Cardiac muscle cell (in vitro differentiated cells and primary cell): ENCODE data around the gene DVL1. TPM values are rescaled to one million over a fixed set of nuclear protein-coding genes. Genes with fewer than 3 reads are reported as not detected.

Experiments used
- DNase-seq, 2 donors: peaks; one replicate each; pipeline versions ENCODE4 v3.0.0 to v3.0.0-alpha.2; 2010 to 2017; ENCODE audit warnings: low read depth in 1 of 2, low spot score in 1 of 2
- H3K27ac ChIP-seq: fragments of 200-600 bp; sonication (generic); 2 replicates; pipeline ENCODE4 v1.5.1; 2016
- H3K27me3 ChIP-seq: fragments of 200-600 bp; sonication (generic); 2 replicates; pipeline ENCODE4 v1.6.0; 2016; ENCODE audit warnings: control low read depth
- H3K36me3 ChIP-seq: fragments of 200-600 bp; sonication (generic); 2 replicates; pipeline ENCODE4 v1.5.1; 2016; ENCODE audit warnings: control low read depth
- H3K4me1 ChIP-seq: fragments of 200-600 bp; sonication (generic); 2 replicates; pipeline ENCODE4 v1.8.1; 2017; ENCODE audit warnings: low read depth, mild to moderate bottlenecking, mixed run types
- H3K4me3 ChIP-seq: fragments of 200-600 bp; sonication (generic); 2 replicates; pipeline ENCODE4 v1.5.1; 2016; ENCODE audit warnings: mild to moderate bottlenecking
- H3K9me3 ChIP-seq: fragments of 200-600 bp; sonication (generic); 2 replicates; pipeline ENCODE4 v1.5.1; 2017; ENCODE audit warnings: low read depth, mild to moderate bottlenecking, control low read depth
- polyA plus RNA-seq: library from polyadenylated mRNA; unstranded; fragments of >200 nt; fragmentation: Nextera tagmentation; extraction: Ambion mirVana; gene quantifications from 2 replicates; pipeline ENCODE4 v1.2.1, GENCODE V29; 2016
- total RNA-seq: library from RNA; depleted of rRNA; stranded (reverse); fragments of >200 nt; gene quantifications from 2 replicates; pipeline ENCODE4 v1.2.3, GENCODE V29; 2016
- TF ChIP-seq, protein P1 (sequence below): IDR thresholded peaks from 2 replicates; pipeline ENCODE4 v1.5.1; 2012; ENCODE audit warnings: low read depth, mild to moderate bottlenecking, low read length

Gene DVL1
- total and polyA plus RNA-seq, 2 experiments from 2014 or later = 29.1 to 105 TPM

DNA sequence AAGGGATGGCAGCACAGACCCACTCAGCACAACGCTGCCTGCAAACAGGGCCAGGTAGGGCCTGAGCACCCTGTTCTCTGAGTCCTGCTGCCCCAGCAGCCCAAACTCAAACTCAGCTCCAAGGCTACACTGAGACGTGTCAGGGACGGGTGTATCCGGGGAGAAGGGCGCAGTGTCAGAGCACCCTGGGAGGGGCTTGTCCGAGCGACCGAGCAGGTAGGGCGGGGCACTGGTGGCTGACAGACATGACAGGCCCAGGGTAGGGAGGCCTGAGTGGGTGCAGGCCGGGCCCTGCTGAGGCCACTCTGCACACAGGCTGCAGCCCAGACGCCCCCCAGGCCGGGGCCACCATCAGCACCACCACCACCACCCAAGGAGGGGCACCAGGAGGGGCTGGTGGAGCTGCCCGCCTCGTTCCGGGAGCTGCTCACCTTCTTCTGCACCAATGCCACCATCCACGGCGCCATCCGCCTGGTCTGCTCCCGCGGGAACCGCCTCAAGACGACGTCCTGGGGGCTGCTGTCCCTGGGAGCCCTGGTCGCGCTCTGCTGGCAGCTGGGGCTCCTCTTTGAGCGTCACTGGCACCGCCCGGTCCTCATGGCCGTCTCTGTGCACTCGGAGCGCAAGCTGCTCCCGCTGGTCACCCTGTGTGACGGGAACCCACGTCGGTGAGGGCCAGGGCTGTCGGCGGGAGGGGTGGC lies 63.5 kb downstream of the DVL1 start:
- no peaks in the 10 kb centered on the region for H3K4me1 ChIP-seq
- H3K36me3 ChIP-seq = no peaks in the 10 kb centered on the region
- H3K27ac ChIP-seq = no peak overlapping the region
- no peak for DNase-seq
- no peaks in the 10 kb centered on the region for H3K27me3 ChIP-seq
- no peaks in the 10 kb centered on the region for H3K9me3 ChIP-seq
- TF ChIP-seq, protein P1, sequence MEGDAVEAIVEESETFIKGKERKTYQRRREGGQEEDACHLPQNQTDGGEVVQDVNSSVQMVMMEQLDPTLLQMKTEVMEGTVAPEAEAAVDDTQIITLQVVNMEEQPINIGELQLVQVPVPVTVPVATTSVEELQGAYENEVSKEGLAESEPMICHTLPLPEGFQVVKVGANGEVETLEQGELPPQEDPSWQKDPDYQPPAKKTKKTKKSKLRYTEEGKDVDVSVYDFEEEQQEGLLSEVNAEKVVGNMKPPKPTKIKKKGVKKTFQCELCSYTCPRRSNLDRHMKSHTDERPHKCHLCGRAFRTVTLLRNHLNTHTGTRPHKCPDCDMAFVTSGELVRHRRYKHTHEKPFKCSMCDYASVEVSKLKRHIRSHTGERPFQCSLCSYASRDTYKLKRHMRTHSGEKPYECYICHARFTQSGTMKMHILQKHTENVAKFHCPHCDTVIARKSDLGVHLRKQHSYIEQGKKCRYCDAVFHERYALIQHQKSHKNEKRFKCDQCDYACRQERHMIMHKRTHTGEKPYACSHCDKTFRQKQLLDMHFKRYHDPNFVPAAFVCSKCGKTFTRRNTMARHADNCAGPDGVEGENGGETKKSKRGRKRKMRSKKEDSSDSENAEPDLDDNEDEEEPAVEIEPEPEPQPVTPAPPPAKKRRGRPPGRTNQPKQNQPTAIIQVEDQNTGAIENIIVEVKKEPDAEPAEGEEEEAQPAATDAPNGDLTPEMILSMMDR = no peak
- no peak overlapping the region for H3K4me3 ChIP-seq

Other genes starting within 250 kb of the DVL1 start
- 21.8 and 36.2 TPM in 2 replicates for gene C1orf159, start 233.3 kb downstream of the DVL1 start, total RNA-seq
- gene C1orf159, start 233.3 kb downstream of the DVL1 start, polyA plus RNA-seq = 17.7 and 21.7 TPM in 2 replicates
- not detected in 2 replicates for gene TTLL10, start 175.5 kb downstream of the DVL1 start, total RNA-seq
- gene TTLL10, start 175.5 kb downstream of the DVL1 start, polyA plus RNA-seq = 0.31 TPM in 1 of 2 replicates, not detected in the other
- not detected in 2 replicates for gene TNFRSF18, start 142.8 kb downstream of the DVL1 start, total RNA-seq
- 0.39 and 0.74 TPM in 2 replicates for gene TNFRSF18, start 142.8 kb downstream of the DVL1 start, polyA plus RNA-seq
- 0.11 TPM in 1 of 2 replicates, not detected in the other for gene TNFRSF4, start 135.3 kb downstream of the DVL1 start, total RNA-seq
- 0.10 TPM in 1 of 2 replicates, not detected in the other for gene TNFRSF4, start 135.3 kb downstream of the DVL1 start, polyA plus RNA-seq
- 139 and 148 TPM in 2 replicates for gene SDF4, start 117.4 kb downstream of the DVL1 start, total RNA-seq
- 172 and 180 TPM in 2 replicates for gene SDF4, start 117.4 kb downstream of the DVL1 start, polyA plus RNA-seq
- gene B3GALT6, start 117.2 kb downstream of the DVL1 start, total RNA-seq = 53.1 and 58.9 TPM in 2 replicates
- gene B3GALT6, start 117.2 kb downstream of the DVL1 start, polyA plus RNA-seq = 56.8 and 69.5 TPM in 2 replicates
- 1.5 TPM in 1 of 2 replicates, not detected in the other for gene C1QTNF12, start 102.7 kb downstream of the DVL1 start, total RNA-seq
- gene C1QTNF12, start 102.7 kb downstream of the DVL1 start, polyA plus RNA-seq = not detected in 2 replicates
- 64.2 and 70.5 TPM in 2 replicates for gene UBE2J2, start 75.6 kb downstream of the DVL1 start, total RNA-seq
- gene UBE2J2, start 75.6 kb downstream of the DVL1 start, polyA plus RNA-seq = 87.3 and 93.1 TPM in 2 replicates
- 13.0 and 26.5 TPM in 2 replicates for gene SCNN1D, start 69.0 kb downstream of the DVL1 start, total RNA-seq
- gene SCNN1D, start 69.0 kb downstream of the DVL1 start, polyA plus RNA-seq = 7.5 and 11.0 TPM in 2 replicates
- gene ACAP3, start 41.5 kb downstream of the DVL1 start, total RNA-seq = 59.1 and 61.4 TPM in 2 replicates
- 45.7 and 63.6 TPM in 2 replicates for gene ACAP3, start 41.5 kb downstream of the DVL1 start, polyA plus RNA-seq
- gene PUSL1, start 40.8 kb downstream of the DVL1 start, total RNA-seq = 22.1 and 25.0 TPM in 2 replicates
- 17.4 and 18.7 TPM in 2 replicates for gene PUSL1, start 40.8 kb downstream of the DVL1 start, polyA plus RNA-seq
- gene INTS11, start 24.8 kb downstream of the DVL1 start, total RNA-seq = 100.0 and 124 TPM in 2 replicates
- gene INTS11, start 24.8 kb downstream of the DVL1 start, polyA plus RNA-seq = 75.8 and 86.4 TPM in 2 replicates
- 38.5 and 49.3 TPM in 2 replicates for gene CPTP, start 24.6 kb downstream of the DVL1 start, total RNA-seq
- 33.7 and 38.0 TPM in 2 replicates for gene CPTP, start 24.6 kb downstream of the DVL1 start, polyA plus RNA-seq
- 0.81 and 1.1 TPM in 2 replicates for gene TAS1R3, start 18.1 kb downstream of the DVL1 start, total RNA-seq
- gene TAS1R3, start 18.1 kb downstream of the DVL1 start, polyA plus RNA-seq = 0.32 and 0.70 TPM in 2 replicates
- 50.4 and 90.1 TPM in 2 replicates for gene MXRA8, start 9.1 kb upstream of the DVL1 start, total RNA-seq
- 42.2 and 58.8 TPM in 2 replicates for gene MXRA8, start 9.1 kb upstream of the DVL1 start, polyA plus RNA-seq
- 235 and 301 TPM in 2 replicates for gene AURKAIP1, start 25.8 kb upstream of the DVL1 start, total RNA-seq
- gene AURKAIP1, start 25.8 kb upstream of the DVL1 start, polyA plus RNA-seq = 252 and 305 TPM in 2 replicates
- 183 and 230 TPM in 2 replicates for gene CCNL2, start 49.9 kb upstream of the DVL1 start, total RNA-seq
- 283 and 301 TPM in 2 replicates for gene CCNL2, start 49.9 kb upstream of the DVL1 start, polyA plus RNA-seq
- 97.6 and 168 TPM in 2 replicates for gene MRPL20, start 57.9 kb upstream of the DVL1 start, total RNA-seq
- 204 and 255 TPM in 2 replicates for gene MRPL20, start 57.9 kb upstream of the DVL1 start, polyA plus RNA-seq
- 0.49 and 0.60 TPM in 2 replicates for gene ANKRD65, start 71.9 kb upstream of the DVL1 start, total RNA-seq
- 0.32 and 2.0 TPM in 2 replicates for gene ANKRD65, start 71.9 kb upstream of the DVL1 start, polyA plus RNA-seq
- gene VWA1, start 86.3 kb upstream of the DVL1 start, total RNA-seq = 31.5 and 40.4 TPM in 2 replicates
- 31.5 and 48.1 TPM in 2 replicates for gene VWA1, start 86.3 kb upstream of the DVL1 start, polyA plus RNA-seq
- gene ATAD3C, start 100.3 kb upstream of the DVL1 start, total RNA-seq = 0.21 and 0.28 TPM in 2 replicates
- 0.49 and 0.53 TPM in 2 replicates for gene ATAD3C, start 100.3 kb upstream of the DVL1 start, polyA plus RNA-seq
- gene ATAD3B, start 122.3 kb upstream of the DVL1 start, total RNA-seq = 28.1 and 37.4 TPM in 2 replicates
- 25.8 and 30.2 TPM in 2 replicates for gene ATAD3B, start 122.3 kb upstream of the DVL1 start, polyA plus RNA-seq
- 61.7 and 79.7 TPM in 2 replicates for gene ATAD3A, start 162.7 kb upstream of the DVL1 start, total RNA-seq
- 74.8 and 77.9 TPM in 2 replicates for gene ATAD3A, start 162.7 kb upstream of the DVL1 start, polyA plus RNA-seq
- 8.1 and 26.0 TPM in 2 replicates for gene TMEM240, start 191.2 kb upstream of the DVL1 start, total RNA-seq
- 6.2 and 10.4 TPM in 2 replicates for gene TMEM240, start 191.2 kb upstream of the DVL1 start, polyA plus RNA-seq
- gene SSU72, start 225.4 kb upstream of the DVL1 start, total RNA-seq = 97.3 and 131 TPM in 2 replicates
- 172 and 202 TPM in 2 replicates for gene SSU72, start 225.4 kb upstream of the DVL1 start, polyA plus RNA-seq